ENCODE data around the gene MTCL3.

MTCL3 gene

DNA sequence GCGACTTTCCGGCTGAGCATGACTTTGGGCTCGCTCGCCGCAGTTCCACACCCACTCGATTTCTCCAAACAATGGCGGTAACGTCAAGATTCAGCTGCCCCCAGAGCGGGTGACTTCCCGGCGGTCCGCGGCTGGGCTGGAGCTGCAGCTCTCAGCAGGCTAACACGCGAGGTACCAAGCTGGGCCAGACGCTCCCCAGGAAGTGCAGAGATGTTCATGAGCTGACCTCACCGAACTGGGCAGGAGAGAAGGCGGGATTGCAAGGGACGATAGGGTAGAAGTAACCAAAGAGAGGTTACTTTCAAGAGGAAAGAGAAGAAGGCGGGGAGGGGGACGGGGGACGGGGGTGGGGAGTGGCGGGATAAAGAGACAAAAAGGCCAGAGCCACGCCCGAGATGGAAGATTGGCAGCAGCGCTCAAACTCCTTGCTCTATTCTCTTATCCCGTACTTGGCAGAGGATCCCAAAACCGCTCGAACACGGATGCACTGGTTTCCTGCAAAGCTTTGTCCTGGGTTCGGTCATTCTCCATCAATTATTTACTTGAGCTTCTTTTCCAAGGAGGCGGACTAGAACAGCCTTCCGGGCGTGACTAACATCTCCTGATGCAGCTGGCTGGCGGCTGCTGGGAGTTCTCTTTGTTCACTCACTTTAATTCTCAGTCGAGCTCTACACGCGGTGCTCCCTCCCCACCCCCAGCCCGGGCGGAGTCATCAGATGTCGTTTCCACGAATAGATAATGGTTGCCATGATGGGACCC lies at the start of gene MTCL3:
MTCL3 (minus strand) TSS at position 626 of the 759 bp plus-strand sequence.
- Histone ChIP-seq H3K27me3 (replicated peaks; ENCODE audit: insufficient read depth) (peaks cover 12% of the 10 kb centered on the region), H3K4me1 (ENCODE audit: control insufficient read depth in 1 of 2, low read depth in 2 of 2) (peaks cover 13 to 29% of the 10 kb centered on the region in 2 donors), H3K4me3 (peak within 1 kb of the TSS; percentile 18), H3K9me3 (no peaks in the 10 kb centered on the region), H3K36me3 (no peaks in the 10 kb centered on the region), H3K27ac (no peak within 1 kb of the TSS)
- no peak for ATAC-seq (ENCODE audit: insufficient number of reproducible peaks, low FRiP score, low read depth)
- TF ChIP-seq, protein P1, sequence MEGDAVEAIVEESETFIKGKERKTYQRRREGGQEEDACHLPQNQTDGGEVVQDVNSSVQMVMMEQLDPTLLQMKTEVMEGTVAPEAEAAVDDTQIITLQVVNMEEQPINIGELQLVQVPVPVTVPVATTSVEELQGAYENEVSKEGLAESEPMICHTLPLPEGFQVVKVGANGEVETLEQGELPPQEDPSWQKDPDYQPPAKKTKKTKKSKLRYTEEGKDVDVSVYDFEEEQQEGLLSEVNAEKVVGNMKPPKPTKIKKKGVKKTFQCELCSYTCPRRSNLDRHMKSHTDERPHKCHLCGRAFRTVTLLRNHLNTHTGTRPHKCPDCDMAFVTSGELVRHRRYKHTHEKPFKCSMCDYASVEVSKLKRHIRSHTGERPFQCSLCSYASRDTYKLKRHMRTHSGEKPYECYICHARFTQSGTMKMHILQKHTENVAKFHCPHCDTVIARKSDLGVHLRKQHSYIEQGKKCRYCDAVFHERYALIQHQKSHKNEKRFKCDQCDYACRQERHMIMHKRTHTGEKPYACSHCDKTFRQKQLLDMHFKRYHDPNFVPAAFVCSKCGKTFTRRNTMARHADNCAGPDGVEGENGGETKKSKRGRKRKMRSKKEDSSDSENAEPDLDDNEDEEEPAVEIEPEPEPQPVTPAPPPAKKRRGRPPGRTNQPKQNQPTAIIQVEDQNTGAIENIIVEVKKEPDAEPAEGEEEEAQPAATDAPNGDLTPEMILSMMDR (IDR thresholded peaks at IDR 0.05): no peak
- DNase-seq (ENCODE audit: low spot score): no peak

DNA sequence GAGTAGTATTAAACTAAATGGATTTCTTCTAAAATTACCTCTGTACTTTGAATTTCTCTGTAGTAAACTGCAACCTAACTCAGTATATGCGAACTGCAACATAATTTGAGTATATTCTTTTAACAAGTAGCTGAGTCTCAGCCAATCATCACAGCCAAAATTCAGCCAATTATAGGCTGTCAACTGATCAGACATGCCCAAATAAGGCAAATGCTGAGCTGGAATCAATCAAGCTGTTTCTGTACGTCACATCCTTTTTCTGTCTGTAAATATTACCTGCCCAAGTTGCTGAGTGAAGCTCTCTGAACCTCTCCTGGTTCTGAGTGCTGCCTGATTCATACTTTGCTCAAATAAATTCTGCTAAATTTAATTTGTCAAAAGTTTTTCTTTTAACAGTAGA lies 48.3 kb upstream of the MTCL3 start:
- Histone ChIP-seq H3K27ac (no peak overlapping the region), H3K27me3 (replicated peaks; ENCODE audit: insufficient read depth) (no peaks in the 10 kb centered on the region), H3K4me1 (ENCODE audit: control insufficient read depth in 1 of 2, low read depth in 2 of 2) (no peaks in the 10 kb centered on the region), H3K9me3 (no peaks in the 10 kb centered on the region), H3K36me3 (no peaks in the 10 kb centered on the region), H3K4me3 (no peak overlapping the region)
- TF ChIP-seq, protein P1 (IDR thresholded peaks at IDR 0.05): no peak
- ATAC-seq (ENCODE audit: insufficient number of reproducible peaks, low FRiP score, low read depth): no peak
- no peak for DNase-seq (ENCODE audit: low spot score)

DNA sequence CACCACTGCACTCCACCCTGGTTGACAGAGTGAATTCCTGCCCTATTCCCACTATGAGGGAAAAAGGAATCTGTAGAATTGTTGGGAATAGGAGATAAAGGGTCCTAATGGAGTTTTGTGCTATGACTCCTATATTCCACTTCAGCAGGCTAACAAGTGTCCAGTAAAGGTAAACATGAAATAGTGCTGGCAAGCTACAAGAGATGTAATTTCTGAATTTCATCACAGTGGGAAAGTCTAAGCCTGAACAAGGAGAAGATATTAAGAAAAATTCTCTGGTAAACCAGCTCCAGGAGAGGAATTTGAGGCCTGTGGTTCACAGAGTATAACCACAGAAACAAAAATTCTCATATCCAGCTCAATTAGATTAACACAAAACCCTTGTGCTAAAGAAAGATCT lies 47.5 kb upstream of the MTCL3 start:
- TF ChIP-seq, protein P1 (IDR thresholded peaks at IDR 0.05): no peak
- no peaks in the 10 kb centered on the region for H3K4me1 ChIP-seq (ENCODE audit: control insufficient read depth in 1 of 2, low read depth in 2 of 2)
- H3K27ac ChIP-seq: no peak overlapping the region
- H3K9me3 ChIP-seq: no peaks in the 10 kb centered on the region
- no peaks in the 10 kb centered on the region for H3K27me3 ChIP-seq (replicated peaks; ENCODE audit: insufficient read depth)
- no peak for ATAC-seq (ENCODE audit: insufficient number of reproducible peaks, low FRiP score, low read depth)
- no peak overlapping the region for H3K4me3 ChIP-seq
- no peak for DNase-seq (ENCODE audit: low spot score)
- H3K36me3 ChIP-seq: no peaks in the 10 kb centered on the region

DNA sequence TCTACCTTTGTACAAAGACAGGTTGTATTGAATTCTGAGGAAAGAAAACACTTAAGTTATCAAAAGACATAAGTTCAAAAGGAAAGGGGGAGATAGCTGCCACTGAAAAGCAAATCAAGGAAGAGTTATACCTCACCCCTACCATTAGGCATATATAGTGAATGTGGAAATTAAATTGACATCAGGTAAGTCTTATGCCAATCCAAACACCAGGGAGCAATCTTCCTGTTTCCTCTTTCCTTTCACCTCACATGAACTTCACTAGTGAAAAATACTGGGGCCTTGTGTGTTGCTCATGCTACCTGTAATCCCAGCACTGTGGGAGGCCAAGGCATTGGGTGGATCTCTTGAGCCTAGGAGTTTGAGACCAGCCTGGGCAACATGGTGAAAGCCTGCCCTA lies 47.0 kb upstream of the MTCL3 start:
- H3K4me3 ChIP-seq: no peak overlapping the region
- H3K36me3 ChIP-seq: no peaks in the 10 kb centered on the region
- H3K9me3 ChIP-seq: no peaks in the 10 kb centered on the region
- no peak overlapping the region for H3K27ac ChIP-seq
- no peak for ATAC-seq (ENCODE audit: insufficient number of reproducible peaks, low FRiP score, low read depth)
- H3K27me3 ChIP-seq (replicated peaks; ENCODE audit: insufficient read depth): no peaks in the 10 kb centered on the region
- no peaks in the 10 kb centered on the region for H3K4me1 ChIP-seq (ENCODE audit: control insufficient read depth in 1 of 2, low read depth in 2 of 2)
- no peak for DNase-seq (ENCODE audit: low spot score)
- TF ChIP-seq, protein P1 (IDR thresholded peaks at IDR 0.05): no peak

DNA sequence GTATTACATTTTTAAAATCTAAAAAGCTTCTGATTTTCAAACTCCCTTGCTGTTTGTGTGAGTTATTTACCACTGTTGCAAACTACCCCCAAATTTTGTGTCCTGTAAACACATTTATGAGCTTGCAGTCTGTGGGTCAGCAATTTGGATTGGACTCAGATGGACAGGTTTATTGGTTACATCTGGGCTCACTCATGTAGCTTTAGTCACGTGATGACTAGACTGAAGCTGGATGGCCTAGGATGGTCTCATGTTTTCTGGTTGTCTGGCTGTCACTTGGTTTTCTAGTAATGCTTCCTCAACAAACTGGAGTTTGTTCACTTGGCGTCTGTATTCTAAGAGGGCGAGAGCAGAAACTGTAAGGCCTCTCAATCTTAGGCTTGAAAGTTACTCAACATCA lies 45.6 kb upstream of the MTCL3 start:
- no peaks in the 10 kb centered on the region for H3K36me3 ChIP-seq
- TF ChIP-seq, protein P1 (IDR thresholded peaks at IDR 0.05): no peak
- H3K9me3 ChIP-seq: no peaks in the 10 kb centered on the region
- DNase-seq (ENCODE audit: low spot score) (no peak), ATAC-seq (ENCODE audit: insufficient number of reproducible peaks, low FRiP score, low read depth) (no peak)
- H3K27ac ChIP-seq: no peak overlapping the region
- no peaks in the 10 kb centered on the region for H3K4me1 ChIP-seq (ENCODE audit: control insufficient read depth in 1 of 2, low read depth in 2 of 2)
- H3K27me3 ChIP-seq (replicated peaks; ENCODE audit: insufficient read depth): no peaks in the 10 kb centered on the region
- no peak overlapping the region for H3K4me3 ChIP-seq

Measured in thoracic aorta (tissue), 2 donors.